Measurements from ENCODE around the gene MED13L.

MED13L gene

GRCh38 chr12:115975411-115975810 lies 302.1 kb downstream of the MED13L start:
- Histone ChIP-seq H3K9me3 (ENCODE audit: insufficient read depth, low read length) (no peaks in the 10 kb centered on the region), H3K9ac (ENCODE audit: insufficient read length, low read depth) (no peak overlapping the region), H3K36me3 (ENCODE audit: insufficient read depth, insufficient read length, low read length) (peaks cover 60% of the 10 kb centered on the region), H3K4me1 (ENCODE audit: insufficient read depth, insufficient read length) (no peaks in the 10 kb centered on the region), H3K27me3 (ENCODE audit: insufficient read depth, insufficient read length) (no peaks in the 10 kb centered on the region), H3K4me3 (ENCODE audit: insufficient read length, low read depth) (no peak overlapping the region)
- TF ChIP-seq YY1 (IDR thresholded peaks at IDR 0.05; ENCODE audit: insufficient read depth, insufficient read length), result no peak
- TF ChIP-seq ZNF274 (IDR thresholded peaks at IDR 0.05; ENCODE audit: low read depth, low read length), result no peak
- TF ChIP-seq SUZ12 (IDR thresholded peaks at IDR 0.05; ENCODE audit: extremely low read depth, insufficient read depth, insufficient read length), result no peak
- DNase-seq (ENCODE audit: low read depth, low spot score), result no peak

GRCh38 chr12:115973968-115974724 lies 303.3 kb downstream of the MED13L start:
- peaks cover 61% of the 10 kb centered on the region for H3K36me3 ChIP-seq (ENCODE audit: insufficient read depth, insufficient read length, low read length)
- no peak overlapping the region for H3K4me3 ChIP-seq (ENCODE audit: insufficient read length, low read depth)
- H3K4me1 ChIP-seq (ENCODE audit: insufficient read depth, insufficient read length), result no peaks in the 10 kb centered on the region
- H3K9me3 ChIP-seq (ENCODE audit: insufficient read depth, low read length), result no peaks in the 10 kb centered on the region
- TF ChIP-seq SUZ12 (IDR thresholded peaks at IDR 0.05; ENCODE audit: extremely low read depth, insufficient read depth, insufficient read length), result no peak
- no peak for TF ChIP-seq YY1 (IDR thresholded peaks at IDR 0.05; ENCODE audit: insufficient read depth, insufficient read length)
- TF ChIP-seq ZNF274 (IDR thresholded peaks at IDR 0.05; ENCODE audit: low read depth, low read length), result no peak
- H3K9ac ChIP-seq (ENCODE audit: insufficient read length, low read depth), result no peak overlapping the region
- no peaks in the 10 kb centered on the region for H3K27me3 ChIP-seq (ENCODE audit: insufficient read depth, insufficient read length)
- no peak for DNase-seq (ENCODE audit: low read depth, low spot score)

- no peak overlapping the region for H3K9ac ChIP-seq (ENCODE audit: insufficient read length, low read depth)
- no peaks in the 10 kb centered on the region for H3K27me3 ChIP-seq (ENCODE audit: insufficient read depth, insufficient read length)
- no peak overlapping the region for H3K4me3 ChIP-seq (ENCODE audit: insufficient read length, low read depth)
- H3K36me3 ChIP-seq (ENCODE audit: insufficient read depth, insufficient read length, low read length), result peaks cover 72% of the 10 kb centered on the region
- TF ChIP-seq SUZ12 (IDR thresholded peaks at IDR 0.05; ENCODE audit: extremely low read depth, insufficient read depth, insufficient read length), result no peak
- no peak for TF ChIP-seq YY1 (IDR thresholded peaks at IDR 0.05; ENCODE audit: insufficient read depth, insufficient read length)
- no peak for TF ChIP-seq ZNF274 (IDR thresholded peaks at IDR 0.05; ENCODE audit: low read depth, low read length)
- H3K9me3 ChIP-seq (ENCODE audit: insufficient read depth, low read length), result no peaks in the 10 kb centered on the region
- H3K4me1 ChIP-seq (ENCODE audit: insufficient read depth, insufficient read length), result no peaks in the 10 kb centered on the region
- DNase-seq (ENCODE audit: low read depth, low spot score), result no peak
Measured at GRCh38 chr12:115973066-115973465, 304.4 kb downstream of the MED13L start.

- no peak for DNase-seq (ENCODE audit: low read depth, low spot score)
- H3K36me3 ChIP-seq (ENCODE audit: insufficient read depth, insufficient read length, low read length), result peaks cover 77% of the 10 kb centered on the region
Measured at GRCh38 chr12:115972241-115972640, 305.3 kb downstream of the MED13L start.

GRCh38 chr12:115968211-115968610 lies 309.3 kb downstream of the MED13L start:
- no peaks in the 10 kb centered on the region for H3K9me3 ChIP-seq (ENCODE audit: insufficient read depth, low read length)
- H3K4me1 ChIP-seq (ENCODE audit: insufficient read depth, insufficient read length), result no peaks in the 10 kb centered on the region
- no peak overlapping the region for H3K9ac ChIP-seq (ENCODE audit: insufficient read length, low read depth)
- DNase-seq (ENCODE audit: low read depth, low spot score), result no peak
- H3K36me3 ChIP-seq (ENCODE audit: insufficient read depth, insufficient read length, low read length), result peaks cover 81% of the 10 kb centered on the region
- no peak for TF ChIP-seq YY1 (IDR thresholded peaks at IDR 0.05; ENCODE audit: insufficient read depth, insufficient read length)
- no peak for TF ChIP-seq ZNF274 (IDR thresholded peaks at IDR 0.05; ENCODE audit: low read depth, low read length)
- no peak for TF ChIP-seq SUZ12 (IDR thresholded peaks at IDR 0.05; ENCODE audit: extremely low read depth, insufficient read depth, insufficient read length)
- H3K4me3 ChIP-seq (ENCODE audit: insufficient read length, low read depth), result no peak overlapping the region
- no peaks in the 10 kb centered on the region for H3K27me3 ChIP-seq (ENCODE audit: insufficient read depth, insufficient read length)

More at GRCh38 chr12:115972241-115972640, 305.3 kb downstream of the MED13L start:
- Histone ChIP-seq H3K4me1 (ENCODE audit: insufficient read depth, insufficient read length) (no peaks in the 10 kb centered on the region), H3K27me3 (ENCODE audit: insufficient read depth, insufficient read length) (no peaks in the 10 kb centered on the region), H3K4me3 (ENCODE audit: insufficient read length, low read depth) (no peak overlapping the region), H3K9ac (ENCODE audit: insufficient read length, low read depth) (no peak overlapping the region), H3K9me3 (ENCODE audit: insufficient read depth, low read length) (no peaks in the 10 kb centered on the region)
- TF ChIP-seq YY1 (IDR thresholded peaks at IDR 0.05; ENCODE audit: insufficient read depth, insufficient read length) (no peak), ZNF274 (IDR thresholded peaks at IDR 0.05; ENCODE audit: low read depth, low read length) (no peak), SUZ12 (IDR thresholded peaks at IDR 0.05; ENCODE audit: extremely low read depth, insufficient read depth, insufficient read length) (no peak)

GRCh38 chr12:115966376-115966775 lies 311.1 kb downstream of the MED13L start:
- Histone ChIP-seq H3K4me3 (ENCODE audit: insufficient read length, low read depth) (no peak overlapping the region), H3K9me3 (ENCODE audit: insufficient read depth, low read length) (no peaks in the 10 kb centered on the region), H3K36me3 (ENCODE audit: insufficient read depth, insufficient read length, low read length) (peaks cover 78% of the 10 kb centered on the region), H3K9ac (ENCODE audit: insufficient read length, low read depth) (no peak overlapping the region), H3K4me1 (ENCODE audit: insufficient read depth, insufficient read length) (no peaks in the 10 kb centered on the region), H3K27me3 (ENCODE audit: insufficient read depth, insufficient read length) (no peaks in the 10 kb centered on the region)
- TF ChIP-seq YY1 (IDR thresholded peaks at IDR 0.05; ENCODE audit: insufficient read depth, insufficient read length) (no peak), SUZ12 (IDR thresholded peaks at IDR 0.05; ENCODE audit: extremely low read depth, insufficient read depth, insufficient read length) (no peak), ZNF274 (IDR thresholded peaks at IDR 0.05; ENCODE audit: low read depth, low read length) (no peak)
- DNase-seq (ENCODE audit: low read depth, low spot score), result no peak

GRCh38 chr12:115964626-115965025 lies 312.9 kb downstream of the MED13L start:
- Histone ChIP-seq H3K4me3 (ENCODE audit: insufficient read length, low read depth) (no peak overlapping the region), H3K36me3 (ENCODE audit: insufficient read depth, insufficient read length, low read length) (peaks cover 78% of the 10 kb centered on the region), H3K4me1 (ENCODE audit: insufficient read depth, insufficient read length) (no peaks in the 10 kb centered on the region), H3K9me3 (ENCODE audit: insufficient read depth, low read length) (no peaks in the 10 kb centered on the region), H3K27me3 (ENCODE audit: insufficient read depth, insufficient read length) (no peaks in the 10 kb centered on the region), H3K9ac (ENCODE audit: insufficient read length, low read depth) (no peak overlapping the region)
- no peak for DNase-seq (ENCODE audit: low read depth, low spot score)
- TF ChIP-seq SUZ12 (IDR thresholded peaks at IDR 0.05; ENCODE audit: extremely low read depth, insufficient read depth, insufficient read length) (no peak), YY1 (IDR thresholded peaks at IDR 0.05; ENCODE audit: insufficient read depth, insufficient read length) (no peak), ZNF274 (IDR thresholded peaks at IDR 0.05; ENCODE audit: low read depth, low read length) (no peak)

All from NT2/D1 (cell line).